GM19023 (cell line): ENCODE data around the gene DCST2.
A peak's percentile ranks its signal among the peaks of the same experiment; 100 is the strongest.

Source experiments
- ATAC-seq: cut with Tn5 transposase; IDR thresholded peaks from one replicate; pipeline ENCODE4 v1.9.1; 2021; ENCODE audit warnings: mild to moderate bottlenecking, moderate library complexity; ENCODE audit not compliant: unreplicated experiment

The DCST2 gene

DNA sequence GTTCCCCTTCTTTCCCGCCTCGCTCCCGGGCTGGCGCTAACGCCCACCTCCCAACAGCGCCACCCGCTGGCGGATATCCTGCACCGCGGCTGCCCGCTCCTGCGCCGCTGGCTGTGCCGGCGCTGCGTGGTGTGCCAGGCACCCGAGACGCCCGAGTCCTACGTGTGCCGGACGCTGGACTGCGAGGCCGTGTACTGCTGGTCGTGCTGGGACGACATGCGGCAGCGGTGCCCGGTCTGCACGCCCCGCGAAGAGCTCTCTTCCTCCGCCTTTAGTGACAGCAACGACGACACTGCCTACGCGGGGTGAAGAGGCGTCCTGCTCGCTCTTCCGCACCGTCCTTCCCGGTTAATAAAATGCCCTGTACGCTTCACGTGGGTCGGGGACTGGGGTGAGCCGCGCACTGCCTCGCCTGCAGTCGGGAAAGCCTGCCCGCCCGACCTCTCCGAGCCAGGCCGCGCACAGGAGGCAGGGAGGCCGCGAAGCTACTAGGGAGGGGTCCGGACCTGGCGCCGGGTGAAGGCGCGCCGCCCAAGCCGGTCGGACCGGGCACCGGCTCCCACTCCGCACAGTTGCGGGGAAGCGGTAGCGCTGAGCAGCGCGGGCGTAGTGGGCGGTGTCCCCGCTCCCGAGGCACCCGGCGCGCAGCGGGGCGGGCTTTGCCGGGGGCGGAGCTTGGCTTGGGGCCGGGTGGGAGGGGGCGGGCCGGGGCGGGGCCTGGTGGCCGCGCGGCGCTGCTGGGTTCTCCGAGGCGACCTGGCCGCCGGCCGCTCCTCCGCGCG is 17.2 kb upstream of the DCST2 start, which contains the start of gene ADAM15:
TSS of gene ADAM15 (plus strand) at position 757 of the 782 bp plus-strand sequence. CDS start 71 bp downstream, outside the sequence.
- peak; percentile 78 for ATAC-seq

DNA sequence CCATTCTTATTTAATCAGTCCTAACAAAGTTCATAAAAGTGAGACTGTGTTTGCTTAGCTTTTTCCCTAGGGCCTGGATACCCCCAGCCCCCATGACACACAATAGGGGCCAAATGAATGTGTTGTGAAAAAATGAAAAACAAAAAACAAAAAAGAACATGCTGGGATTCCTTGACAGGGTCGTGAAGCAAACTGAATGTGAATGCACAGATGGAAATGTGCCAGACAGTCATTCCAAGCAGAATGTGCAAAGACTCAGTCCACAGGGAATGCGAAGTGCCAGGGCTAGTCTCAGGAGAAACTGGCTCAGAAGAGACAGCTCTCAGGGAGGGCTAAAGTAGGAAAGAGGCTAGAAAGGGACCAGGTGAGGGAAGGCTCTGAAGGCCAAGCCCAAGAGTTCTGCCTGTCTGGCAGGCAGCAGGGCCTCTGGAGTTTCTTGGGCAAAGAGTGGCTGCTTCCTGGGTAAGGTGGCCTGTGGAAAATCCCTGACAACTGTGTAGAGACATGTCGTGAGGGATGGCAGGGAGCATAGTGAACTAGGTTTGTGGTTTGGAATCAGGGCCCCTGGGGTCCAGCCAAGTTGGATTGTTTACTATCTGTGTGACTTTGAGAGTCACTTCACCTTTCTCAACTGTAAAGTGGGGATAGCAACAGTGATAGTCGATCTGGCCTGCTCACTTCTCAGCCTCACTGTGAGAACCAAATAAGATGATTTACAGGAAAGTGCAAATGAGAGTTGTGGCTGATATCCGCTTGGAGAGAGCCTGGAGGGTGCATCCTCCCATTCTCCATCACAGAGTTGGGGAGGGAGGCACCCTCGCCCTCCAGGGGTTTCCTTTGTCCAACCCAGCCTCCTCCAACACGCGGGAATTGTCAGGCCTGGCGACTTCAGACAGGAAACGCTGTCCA is 16.3 kb upstream of the DCST2 start:
- no peak for ATAC-seq

DNA sequence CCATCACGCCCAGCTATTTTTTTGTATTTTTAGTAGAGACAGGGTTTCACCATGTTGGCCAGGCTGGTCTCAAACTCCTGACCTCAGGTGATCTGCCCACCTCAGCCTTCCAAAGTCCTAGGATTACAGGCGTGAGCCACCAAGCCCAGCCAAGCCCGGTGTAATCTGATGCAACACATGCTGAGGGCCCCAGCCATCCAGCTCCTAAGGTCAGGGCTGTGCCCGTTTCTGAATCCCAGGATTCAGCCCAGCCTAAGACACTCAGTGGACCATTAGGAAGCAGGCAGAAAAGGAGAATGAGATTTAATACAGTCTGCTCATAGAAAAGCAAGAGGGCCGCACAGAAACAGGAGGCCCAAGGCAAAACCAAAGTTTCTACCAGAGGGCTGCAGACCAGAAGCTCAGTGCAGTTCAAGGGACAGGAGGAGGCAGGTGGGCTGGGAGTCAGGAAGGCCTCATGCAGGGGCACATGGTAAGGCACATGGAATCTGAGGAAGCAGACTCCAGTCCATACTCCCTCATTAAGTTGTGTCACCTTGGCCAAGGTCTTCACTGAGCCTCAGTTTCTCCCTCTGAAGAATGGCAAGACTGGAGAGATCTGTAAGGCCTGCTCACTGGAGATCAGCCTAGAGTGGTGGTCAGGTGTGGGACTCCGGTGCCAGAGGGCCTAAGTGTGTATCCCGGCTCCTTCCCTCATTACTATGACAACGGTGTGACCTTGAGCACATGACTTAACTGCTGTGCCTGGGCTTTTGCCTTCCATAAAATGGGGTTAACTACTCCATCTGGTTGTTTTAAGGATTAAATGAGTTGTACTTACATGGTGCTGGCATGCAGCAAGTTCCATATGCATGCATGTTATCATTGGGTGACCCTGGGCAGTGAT is 15.1 kb upstream of the DCST2 start:
- ATAC-seq, result no peak

DNA sequence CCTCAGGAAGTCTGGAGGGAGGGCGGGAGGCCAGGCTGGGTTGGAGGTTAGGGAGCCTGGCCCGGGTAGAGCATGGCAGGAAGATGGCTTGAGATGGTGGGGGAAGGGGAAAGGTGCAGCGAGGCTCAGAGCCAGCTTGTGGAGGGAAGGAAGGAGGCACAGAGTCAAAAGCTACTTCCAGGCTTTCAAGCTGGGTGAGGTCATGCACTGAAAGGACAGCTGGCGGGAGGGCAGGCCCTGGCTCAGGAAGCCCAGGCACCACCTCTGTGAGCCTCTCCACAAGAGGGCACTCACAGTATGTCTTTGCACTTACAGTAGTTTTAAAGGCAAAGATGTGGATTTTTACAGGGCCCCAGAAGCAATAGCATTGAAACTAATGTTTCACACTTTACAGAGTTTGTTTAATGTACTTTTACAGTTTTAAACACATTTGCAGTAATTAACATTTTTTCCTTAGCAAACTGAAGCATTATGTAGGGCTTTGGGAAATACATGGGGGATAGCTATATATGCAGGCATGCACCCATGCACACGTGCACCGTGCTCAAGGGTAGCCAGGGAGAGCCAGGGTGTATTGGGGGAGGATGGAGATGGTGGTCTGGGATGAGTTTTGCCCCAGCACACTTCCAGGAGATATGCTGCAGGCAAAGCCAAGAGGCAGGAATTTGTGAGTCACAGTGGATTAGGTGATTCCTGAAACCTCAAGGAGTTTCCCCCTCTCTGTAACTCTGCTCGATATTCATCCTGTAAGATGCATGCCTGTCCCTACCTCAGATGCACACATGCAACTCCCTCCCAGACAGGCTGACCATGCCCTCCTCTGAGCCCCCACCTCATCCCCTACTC is 11.5 kb upstream of the DCST2 start:
- ATAC-seq, result no peak

DNA sequence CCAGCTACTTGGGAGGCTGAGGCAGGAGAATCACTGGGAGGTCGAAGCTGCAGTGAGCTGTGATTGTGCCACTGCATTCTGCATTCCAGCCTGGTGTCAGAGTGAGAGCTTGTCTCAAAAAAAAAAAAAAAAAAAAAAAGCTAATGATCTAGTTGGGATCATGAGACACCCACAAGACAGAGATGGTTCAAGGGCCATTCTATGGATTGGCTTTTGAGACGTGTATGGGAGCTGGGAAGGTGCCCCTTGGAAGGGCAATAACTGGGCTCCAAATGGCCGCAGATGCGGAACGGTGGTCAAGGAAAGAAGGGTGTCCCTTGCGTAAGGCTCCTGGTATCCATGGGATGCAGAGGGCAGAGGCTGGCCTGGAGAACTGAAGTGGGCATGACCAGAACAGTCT is 10.8 kb upstream of the DCST2 start:
- no peak for ATAC-seq

DNA sequence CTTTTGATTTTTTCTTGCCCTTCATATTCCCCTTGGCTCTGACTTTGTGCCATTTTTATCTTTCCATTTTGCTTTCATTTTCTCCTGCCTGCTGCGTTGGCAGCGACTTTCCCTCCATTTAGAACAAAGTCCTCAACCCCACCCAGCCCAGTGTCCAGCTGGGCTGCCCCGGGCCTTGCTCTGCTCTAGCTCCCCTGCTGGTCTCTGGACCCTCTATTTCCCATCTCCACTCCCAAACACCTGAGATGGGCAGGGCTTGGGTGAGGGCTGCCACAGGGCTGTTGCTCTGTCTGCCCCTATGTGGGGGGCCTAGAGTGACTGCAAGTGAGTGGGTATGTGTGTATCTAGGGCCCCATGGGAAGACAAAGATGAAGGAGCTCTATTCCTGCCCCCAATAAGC is 10.2 kb upstream of the DCST2 start:
- no peak for ATAC-seq

DNA sequence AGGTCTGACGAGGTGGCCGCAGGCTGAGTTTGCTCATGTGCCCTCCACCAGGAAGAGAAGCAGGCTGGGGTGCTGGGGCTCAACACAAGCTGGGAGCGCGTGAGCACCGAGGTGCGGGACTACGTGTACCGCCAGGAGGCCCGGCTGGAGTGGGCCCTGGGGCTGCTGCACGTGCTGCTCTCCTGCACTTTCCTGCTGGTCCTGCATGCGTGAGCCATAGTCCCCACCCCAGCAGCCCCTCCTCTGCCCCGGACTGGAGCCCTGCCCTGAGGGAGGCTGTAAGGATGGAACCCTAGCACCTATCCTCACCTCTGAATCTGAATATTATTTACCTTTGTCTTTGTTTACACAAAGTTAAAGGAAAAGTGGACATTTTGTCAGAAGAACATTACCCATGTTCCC is 9.7 kb upstream of the DCST2 start:
- no peak for ATAC-seq

DNA sequence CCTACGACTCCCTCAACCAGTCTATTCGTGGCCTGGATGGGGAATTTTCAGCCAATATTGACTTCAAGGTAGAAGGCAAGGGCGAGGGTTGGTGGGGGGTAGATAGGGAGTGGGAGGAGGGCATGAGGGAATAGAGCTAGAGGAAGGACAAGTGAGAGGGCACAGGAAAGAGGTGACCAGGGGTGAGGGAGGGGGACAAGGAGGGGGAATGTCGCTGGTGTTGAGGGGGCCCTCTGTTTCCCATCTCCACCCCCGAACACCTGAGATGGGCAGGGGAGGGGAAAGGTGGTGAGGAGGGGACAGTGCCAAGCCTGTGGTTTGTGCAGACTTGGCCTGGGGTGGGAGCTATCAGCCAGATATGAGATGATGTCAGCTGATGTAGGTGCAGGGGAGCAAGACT is 9.2 kb upstream of the DCST2 start:
- ATAC-seq, result no peak

DNA sequence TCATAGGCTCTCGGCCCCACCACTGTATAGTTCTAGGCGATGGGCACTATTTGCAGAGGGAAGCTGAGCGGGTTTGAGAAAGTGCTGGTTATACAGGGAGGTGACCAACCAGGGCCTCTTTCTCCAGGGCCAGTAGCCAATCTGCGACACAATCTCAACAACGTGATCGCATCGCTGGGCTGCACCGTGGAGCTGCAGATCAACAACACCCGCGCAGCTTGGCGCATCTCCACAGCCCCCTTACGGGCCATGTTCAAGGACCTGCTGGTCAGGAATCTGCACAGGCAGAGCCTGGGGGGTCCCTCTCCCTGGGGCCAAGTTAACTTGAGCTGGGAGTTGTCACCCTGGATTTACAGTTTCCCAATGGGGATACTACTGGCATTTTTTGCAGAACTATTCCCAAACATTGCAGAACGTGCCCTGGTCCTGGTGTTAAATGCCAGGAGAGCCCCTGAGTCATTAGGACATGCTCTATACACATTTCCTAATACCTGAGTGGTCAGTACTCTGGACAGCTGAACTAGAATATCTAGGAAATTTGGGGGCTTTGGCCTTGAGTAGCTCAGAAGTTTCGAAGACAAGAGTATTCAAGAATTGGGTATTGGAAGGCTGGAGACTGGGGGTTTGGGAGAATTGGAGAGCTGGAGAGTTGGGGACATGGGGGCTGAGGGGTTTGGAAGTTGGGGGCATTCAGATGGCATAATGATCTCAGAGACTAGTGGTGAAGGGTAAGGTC is 6.9 kb upstream of the DCST2 start:
- no peak for ATAC-seq

DNA sequence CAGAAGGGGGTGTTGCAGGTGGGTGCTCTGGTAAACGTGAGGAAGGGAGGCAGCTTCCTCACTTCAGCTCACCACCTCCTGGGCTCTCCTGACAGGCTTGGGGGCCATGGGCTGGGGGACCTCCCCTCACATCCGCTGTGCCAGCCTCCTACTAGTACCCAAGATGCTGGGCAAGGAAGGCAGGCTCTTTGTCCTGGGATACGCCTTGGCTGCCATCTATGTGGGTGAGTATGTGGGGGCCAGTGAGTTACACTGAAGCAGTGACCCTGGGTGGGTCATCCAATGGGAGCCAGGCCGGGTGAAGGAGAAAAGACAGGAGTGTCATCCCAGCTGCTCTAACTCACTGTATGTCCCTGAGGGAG is 5.7 kb upstream of the DCST2 start:
- no peak for ATAC-seq

DNA sequence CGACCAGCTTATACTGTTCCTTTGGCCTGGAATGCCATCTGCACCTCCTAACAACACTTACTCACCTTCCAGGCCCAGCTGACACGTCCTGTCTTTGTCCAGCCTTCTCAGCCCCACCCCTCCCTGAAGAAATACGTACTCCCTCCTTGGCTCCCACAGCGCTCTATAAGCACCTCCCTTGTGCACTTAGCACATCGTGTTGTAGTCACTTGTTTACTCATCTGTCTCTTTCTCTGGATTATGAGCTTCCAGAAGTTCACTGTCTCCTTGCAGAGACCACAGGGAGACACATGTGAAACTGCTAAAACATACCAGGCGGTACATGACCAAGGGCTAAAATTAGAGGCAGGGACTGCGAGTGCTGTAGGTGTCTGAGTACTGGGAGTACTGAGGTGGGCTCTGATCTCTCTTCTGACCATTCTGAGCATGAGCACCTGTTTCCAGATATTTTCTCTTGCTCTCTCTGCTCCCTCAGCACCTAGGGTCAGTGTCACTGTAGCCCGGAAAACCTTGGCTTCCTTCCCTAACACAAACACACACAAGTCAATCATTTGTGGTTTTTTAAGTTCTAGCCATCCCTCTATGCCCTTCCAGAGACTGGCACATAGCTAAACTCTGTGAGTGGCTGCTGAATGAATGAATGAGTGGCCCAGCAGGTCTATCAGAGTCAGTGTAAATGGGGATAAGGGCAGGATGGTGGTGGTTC is 5.2 kb upstream of the DCST2 start:
- no peak for ATAC-seq

DNA sequence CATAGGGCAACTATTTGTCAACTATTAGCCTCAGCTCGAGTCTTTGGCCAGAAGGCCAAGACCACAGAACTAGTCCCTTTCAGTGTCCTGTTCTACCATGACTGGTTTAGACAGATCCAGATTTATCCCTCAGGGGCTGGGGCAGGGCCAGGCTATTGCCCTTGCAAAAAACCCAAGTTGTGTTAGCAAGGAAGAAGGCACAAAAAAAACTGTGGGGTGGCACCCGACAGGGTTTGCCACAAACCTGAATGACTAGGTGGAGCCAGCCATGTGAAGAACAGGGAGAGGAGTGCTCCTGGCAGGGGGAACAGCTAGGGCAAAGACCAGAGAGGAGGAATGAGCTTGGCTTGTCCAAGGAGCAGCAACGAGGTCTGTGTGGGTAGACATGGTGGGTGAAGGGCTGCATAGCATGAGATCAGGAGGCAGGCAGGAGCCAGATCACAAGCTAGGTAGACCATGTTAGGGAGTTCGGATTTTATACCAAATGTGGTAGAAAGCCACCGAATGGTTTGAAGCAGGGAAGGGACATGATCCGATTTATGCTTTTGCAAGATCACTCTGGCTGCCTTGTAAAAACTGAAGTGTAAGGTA is 4.4 kb upstream of the DCST2 start:
- no peak for ATAC-seq

DNA sequence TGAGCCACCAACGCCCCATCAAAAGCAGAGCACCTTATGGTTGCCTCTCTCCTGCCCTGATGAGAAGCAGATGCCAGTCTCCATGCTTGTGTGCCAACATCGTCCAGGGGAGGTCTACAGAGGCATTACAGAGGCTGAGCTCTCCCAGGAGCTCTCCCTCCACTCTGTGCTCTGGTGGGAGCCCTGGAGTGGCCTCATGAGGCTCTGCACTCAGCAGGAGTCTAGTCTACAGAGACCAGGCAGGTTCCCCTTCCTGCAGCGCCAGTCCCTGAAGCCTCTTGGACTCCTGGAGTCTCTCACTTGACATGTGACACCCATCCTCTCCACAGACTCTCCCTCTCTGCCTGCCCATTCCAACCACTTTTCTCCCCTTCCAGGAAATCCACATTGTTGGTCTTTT is 3.5 kb upstream of the DCST2 start:
- no peak for ATAC-seq

DNA sequence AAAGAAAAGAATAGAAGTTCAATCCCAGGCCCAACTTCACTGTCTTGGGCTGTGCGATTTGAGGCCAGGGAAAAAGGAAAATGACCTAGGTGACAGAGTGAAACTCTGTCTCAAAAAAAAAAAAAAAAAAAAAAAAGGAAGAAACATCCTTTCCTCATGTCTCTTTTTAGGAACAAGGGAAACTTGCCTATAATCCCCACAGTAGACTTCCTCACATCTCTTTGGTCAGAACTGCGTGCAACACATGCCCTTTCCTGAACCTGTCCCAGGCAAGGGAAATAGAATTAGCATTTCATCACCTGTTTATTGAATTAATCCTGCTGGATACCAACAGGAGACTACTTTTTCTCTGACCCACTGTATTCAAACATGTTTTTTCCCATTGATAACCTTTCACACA is 2.4 kb upstream of the DCST2 start:
- no peak for ATAC-seq

DNA sequence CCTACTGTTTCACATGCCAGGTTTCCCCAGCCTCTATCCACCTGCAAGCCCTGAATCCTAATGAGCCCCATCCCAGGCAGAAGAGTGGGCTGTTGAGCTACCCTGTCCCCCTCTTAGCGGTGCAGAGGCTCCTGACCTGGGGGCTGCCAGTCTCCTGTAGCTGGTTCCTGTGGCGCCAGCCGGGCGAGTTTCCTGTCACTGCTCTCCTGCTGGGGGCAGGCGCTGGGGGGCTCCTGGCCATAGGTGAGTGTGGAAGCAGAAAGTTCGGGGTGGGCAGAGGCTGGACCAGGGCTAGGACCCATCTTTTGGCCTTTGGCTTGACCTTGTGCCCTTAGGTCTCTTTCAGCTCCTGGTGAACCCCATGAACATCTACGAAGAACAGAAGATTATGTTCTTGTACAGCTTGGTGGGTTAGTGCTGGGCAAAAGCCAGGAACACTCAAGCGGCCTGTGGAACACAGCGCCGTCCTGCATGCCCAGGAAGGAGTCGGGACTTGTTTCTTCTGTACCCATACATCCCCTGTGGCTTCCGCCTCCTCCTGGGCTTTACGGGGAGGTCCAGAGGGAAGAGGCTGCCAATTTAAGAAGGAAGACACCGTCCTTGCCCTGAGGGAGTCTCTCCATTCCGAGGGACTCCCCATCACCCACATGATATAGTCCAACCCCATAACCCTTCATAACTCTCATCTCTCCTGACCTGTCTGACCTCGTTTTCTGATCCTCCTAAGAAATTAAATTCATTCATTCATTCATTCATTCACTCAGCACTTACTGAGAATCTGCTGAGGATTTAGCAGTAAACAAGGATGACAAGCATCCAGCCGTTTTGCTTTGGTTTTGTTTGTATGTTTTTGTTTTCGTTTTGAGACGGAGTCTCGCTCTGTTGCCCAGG is 982 bp upstream of the DCST2 start:
- ATAC-seq, result no peak

DNA sequence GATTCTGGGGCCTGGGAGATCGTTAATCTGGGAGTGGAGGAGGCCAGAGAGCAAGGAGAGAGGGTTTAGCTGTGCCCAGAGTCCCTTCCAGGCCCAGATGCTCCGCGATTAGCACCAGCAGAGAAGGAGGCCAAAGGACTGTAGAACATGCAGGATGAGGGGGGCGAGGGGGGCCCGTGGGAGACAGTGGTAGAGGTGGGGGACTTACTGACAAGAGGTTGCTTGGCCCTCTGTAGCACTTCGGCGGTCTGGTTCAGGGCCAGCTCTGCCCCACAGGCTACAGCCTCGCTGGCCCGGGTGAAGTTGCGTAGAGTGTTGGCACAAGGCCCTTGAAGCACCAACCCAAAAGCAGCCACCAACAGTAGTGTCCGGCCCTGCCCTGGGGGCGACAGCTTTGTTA is 695 bp downstream of the DCST2 start:
- no peak for ATAC-seq

DNA sequence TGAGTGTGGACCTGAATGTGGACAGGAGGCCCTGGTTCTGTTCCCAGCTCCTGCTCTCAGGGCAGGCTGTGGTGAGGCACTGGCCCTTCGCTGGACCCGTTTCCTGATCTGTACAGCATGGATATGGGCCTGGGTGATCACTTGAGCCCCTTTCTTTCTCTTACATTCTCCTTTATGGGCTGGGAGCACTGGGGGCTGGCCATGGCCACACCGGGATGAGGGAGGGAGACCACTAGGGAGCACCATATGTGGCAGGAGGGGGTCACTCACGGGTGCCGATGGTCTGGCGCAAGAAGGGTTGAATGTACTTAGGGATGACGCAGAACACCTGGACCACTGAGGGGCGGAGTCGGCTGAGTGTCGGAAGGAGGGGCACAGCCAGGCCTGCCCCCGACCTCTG is 2.7 kb downstream of the DCST2 start:
- no peak for ATAC-seq
